ENCODE measurements around the gene BCAN. TPM values are rescaled to one million over a fixed set of nuclear protein-coding genes. Genes with fewer than 3 reads are reported as not detected.

Gene BCAN
- polyA plus RNA-seq, 2 of the 4 experiments (the other 2 are of a cell fraction) = not detected

DNA sequence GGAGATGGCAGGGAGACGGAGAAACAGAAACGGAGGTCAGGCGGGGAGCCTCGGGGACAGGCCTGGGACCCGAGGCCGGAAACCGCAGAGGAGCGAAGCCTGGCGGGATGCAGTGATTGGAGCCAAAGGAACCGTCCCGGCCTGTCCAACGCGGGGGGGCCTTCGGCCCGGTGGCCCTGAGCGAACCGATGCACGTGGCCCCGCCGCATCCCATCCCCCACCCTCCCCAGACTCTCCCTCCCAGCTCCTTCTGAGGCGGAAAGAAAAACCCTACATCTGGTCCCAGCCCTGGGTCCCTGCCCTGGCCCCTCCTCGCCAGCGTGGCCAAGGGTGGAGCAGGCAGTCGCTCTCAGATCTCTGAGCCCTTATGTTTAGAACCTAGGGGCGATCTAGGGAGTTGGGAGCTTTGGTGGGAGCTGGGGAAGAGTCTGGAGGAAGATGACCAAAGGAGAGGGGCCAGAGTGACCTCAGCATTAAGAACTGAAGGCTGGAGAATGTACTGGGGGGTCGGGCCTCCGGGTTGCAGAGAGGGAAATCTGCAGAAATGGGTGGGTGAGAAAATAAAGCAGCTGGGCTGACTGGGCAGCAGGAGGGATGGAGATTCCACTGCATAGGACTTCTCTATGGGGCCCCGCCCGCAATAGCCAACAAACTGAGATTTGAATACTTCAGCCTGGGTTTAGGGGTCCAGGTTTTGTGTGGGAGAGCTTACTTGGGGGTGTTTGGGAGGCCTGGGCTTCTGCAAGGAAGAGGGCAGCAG is 64.9 kb downstream of the BCAN start:
- H3K27ac ChIP-seq = peak overlapping the region in 1 of 2 experiments; percentile 86; a peak in 1 of 6 replicates
- 75% methylated on average over 28 of the region's 29 CpGs for WGBS (ENCODE audit: missing lambda C conversion rate)
- no peak for TF ChIP-seq RARB (CRISPR knock-in tag; IDR thresholded peaks at IDR 0.05)
- no peak for TF ChIP-seq CEBPB (IDR thresholded peaks at IDR 0.05)
- TF ChIP-seq KDM1A (IDR thresholded peaks at IDR 0.05; ENCODE audit: low read depth) = no peak
- TF ChIP-seq HDAC2 (IDR thresholded peaks at IDR 0.05) = no peak
- TF ChIP-seq RCOR1 (IDR thresholded peaks at IDR 0.05; ENCODE audit: low read depth, low read length) = no peak
- no peak for TF ChIP-seq TFCP2L1 (CRISPR knock-in tag; IDR thresholded peaks at IDR 0.05)
- TF ChIP-seq, protein P1, sequence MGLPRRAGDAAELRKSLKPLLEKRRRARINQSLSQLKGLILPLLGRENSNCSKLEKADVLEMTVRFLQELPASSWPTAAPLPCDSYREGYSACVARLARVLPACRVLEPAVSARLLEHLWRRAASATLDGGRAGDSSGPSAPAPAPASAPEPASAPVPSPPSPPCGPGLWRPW (IDR thresholded peaks at IDR 0.05) = no peak
- TF ChIP-seq, protein P2, sequence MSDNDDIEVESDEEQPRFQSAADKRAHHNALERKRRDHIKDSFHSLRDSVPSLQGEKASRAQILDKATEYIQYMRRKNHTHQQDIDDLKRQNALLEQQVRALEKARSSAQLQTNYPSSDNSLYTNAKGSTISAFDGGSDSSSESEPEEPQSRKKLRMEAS (IDR thresholded peaks at IDR 0.05) = no peak
- TF ChIP-seq, protein P3, sequence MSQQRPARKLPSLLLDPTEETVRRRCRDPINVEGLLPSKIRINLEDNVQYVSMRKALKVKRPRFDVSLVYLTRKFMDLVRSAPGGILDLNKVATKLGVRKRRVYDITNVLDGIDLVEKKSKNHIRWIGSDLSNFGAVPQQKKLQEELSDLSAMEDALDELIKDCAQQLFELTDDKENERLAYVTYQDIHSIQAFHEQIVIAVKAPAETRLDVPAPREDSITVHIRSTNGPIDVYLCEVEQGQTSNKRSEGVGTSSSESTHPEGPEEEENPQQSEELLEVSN (IDR thresholded peaks at IDR 0.05; ENCODE audit: borderline replicate concordance, low read depth) = no peak
- TF ChIP-seq EP300 (IDR thresholded peaks at IDR 0.05) = no peak
- no peak for TF ChIP-seq MYC (IDR thresholded peaks at IDR 0.05; ENCODE audit: borderline replicate concordance, low read length)
- no peak for TF ChIP-seq PHF8 (IDR thresholded peaks at IDR 0.05; ENCODE audit: borderline replicate concordance, low read depth)
- TF ChIP-seq BHLHE40 (IDR thresholded peaks at IDR 0.05; ENCODE audit: low read depth, low read length) = no peak
- TF ChIP-seq MAZ (IDR thresholded peaks at IDR 0.05; ENCODE audit: borderline replicate concordance, low read depth, low read length) = no peak
- TF ChIP-seq ZSCAN20 (CRISPR knock-in tag; IDR thresholded peaks at IDR 0.05) = no peak
- TF ChIP-seq ESRRA (IDR thresholded peaks at IDR 0.05; ENCODE audit: borderline replicate concordance, low read length) = no peak
- TF ChIP-seq, protein P4, sequence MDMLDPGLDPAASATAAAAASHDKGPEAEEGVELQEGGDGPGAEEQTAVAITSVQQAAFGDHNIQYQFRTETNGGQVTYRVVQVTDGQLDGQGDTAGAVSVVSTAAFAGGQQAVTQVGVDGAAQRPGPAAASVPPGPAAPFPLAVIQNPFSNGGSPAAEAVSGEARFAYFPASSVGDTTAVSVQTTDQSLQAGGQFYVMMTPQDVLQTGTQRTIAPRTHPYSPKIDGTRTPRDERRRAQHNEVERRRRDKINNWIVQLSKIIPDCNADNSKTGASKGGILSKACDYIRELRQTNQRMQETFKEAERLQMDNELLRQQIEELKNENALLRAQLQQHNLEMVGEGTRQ (IDR thresholded peaks at IDR 0.05) = no peak
- no peak for TF ChIP-seq SREBF2 (IDR thresholded peaks at IDR 0.05)
- TF ChIP-seq NFE2L2 (conservative IDR thresholded peaks at IDR 0.05; ENCODE audit: low read length) = no peak
- no peak for TF ChIP-seq HOXB13 (CRISPR knock-in tag; IDR thresholded peaks at IDR 0.05; ENCODE audit: low read depth)
- H3K9me3 ChIP-seq = no peaks in the 10 kb centered on the region
- CTCF ChIA-PET = interaction anchor here (0.6 to 52.1 kb wide), 18 partner anchors 10 to 790 kb away, joined by 3 to 2258 read pairs (median 4); partner anchors contain the start of genes CRABP2, INSRR, ISG20L2 and METTL25B
- peaks cover 68% of the 10 kb centered on the region for H3K4me1 ChIP-seq
- no peak for FAIRE-seq
- DNase-seq (ENCODE audit: low read depth in 1 of 2, low spot score in 1 of 2) = no peak
- POLR2A ChIA-PET = interaction anchor here (0.7 to 1.6 kb wide), 3 partner anchors 18 to 45 kb away, joined by 3 to 5 read pairs (median 5); partner anchors contain the start of genes ISG20L2 and METTL25B
- H3K4me2 ChIP-seq = peak overlapping the region; percentile 99; the same call in 2 of the 3 replicates
- H3K4me3 ChIP-seq = no peak overlapping the region
- peak in 1 of 2 experiments; percentile 4; a peak in 1 of 6 replicates for ATAC-seq

DNA sequence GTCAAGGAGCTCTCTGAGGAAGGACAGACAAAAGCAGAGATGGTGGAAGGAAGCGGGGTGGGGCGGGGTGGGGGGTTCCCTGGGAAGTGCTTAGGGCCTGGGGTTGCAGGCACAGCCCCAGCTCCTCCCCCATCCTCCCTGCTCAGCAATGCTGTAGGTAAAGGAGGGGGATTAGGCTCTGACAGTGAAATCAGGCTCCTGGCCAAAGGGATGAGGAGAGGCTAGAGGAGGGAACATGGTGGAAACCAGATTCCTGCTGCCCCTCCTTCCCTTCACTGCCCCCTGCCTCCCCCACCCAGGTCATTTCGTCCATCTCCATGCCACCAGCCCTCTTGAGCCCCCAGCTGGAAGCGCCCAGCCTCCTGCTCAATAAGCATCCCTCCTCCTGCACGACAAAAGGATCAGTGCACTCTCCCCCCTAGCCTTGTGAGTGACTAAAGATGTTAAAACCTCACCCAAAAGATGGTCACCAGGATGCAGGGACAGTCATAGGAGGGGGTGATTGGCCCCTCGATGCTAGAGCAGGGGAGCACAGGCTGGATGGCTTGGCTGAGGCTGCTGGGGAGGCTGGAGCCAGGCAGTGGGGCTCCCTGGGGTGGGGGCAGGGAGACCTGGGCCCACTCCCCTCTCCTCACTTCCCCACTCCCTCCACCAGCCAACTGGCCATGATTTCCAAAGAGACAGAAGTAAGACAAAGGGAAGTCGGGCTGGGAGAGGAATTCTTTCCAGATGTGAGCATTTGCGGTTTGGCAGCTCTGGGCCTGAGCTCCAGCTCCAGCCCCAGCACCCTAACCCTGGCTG is 65.7 kb downstream of the BCAN start:
- 0 out of 6 replicates have a peak overlapping the region, but pooled peaks of 1 of the 2 experiments have one; percentile 12 for H3K27ac ChIP-seq
- no peak for ATAC-seq
- ChIA-PET POLR2A (interaction anchor here (1.1 to 1.6 kb wide), 2 partner anchors 20 to 21 kb away, joined by 4 to 5 read pairs; partner anchors contain the start of genes ISG20L2 and METTL25B), CTCF (interaction anchor here (0.6 to 52.1 kb wide), 7 partner anchors 9 to 791 kb away, joined by 3 to 2258 read pairs (median 30); partner anchors contain the start of genes CRABP2, INSRR, ISG20L2 and METTL25B)
- TF ChIP-seq, protein P3 (IDR thresholded peaks at IDR 0.05; ENCODE audit: borderline replicate concordance, low read depth) = no peak
- TF ChIP-seq TFCP2L1 (CRISPR knock-in tag; IDR thresholded peaks at IDR 0.05) = no peak
- peaks cover 69% of the 10 kb centered on the region for H3K4me1 ChIP-seq
- DNase-seq (ENCODE audit: low read depth in 1 of 2, low spot score in 1 of 2) = no peak
- no peaks in the 10 kb centered on the region for H3K9me3 ChIP-seq
- FAIRE-seq = no peak
- 72% methylated on average over 7 of the region's 8 CpGs for WGBS (ENCODE audit: missing lambda C conversion rate)
- no peak overlapping the region for H3K4me3 ChIP-seq
- no peak overlapping the region for H3K4me2 ChIP-seq

Data from A549 (cell line).